Cardiac fibroblast (primary cell): ENCODE data around the gene NCCRP1.

Experiments used
- DNase-seq, 2 donors: peaks; one replicate each; pipeline versions ENCODE4 v3.0.0 to v3.0.0-alpha.2; 2010; ENCODE audit warnings: low read depth in 2 of 2
- H3K4me3 ChIP-seq, 2 donors: replicated peaks in 1 of 2; 1 replicate in 1 of 2; 2 replicates in 1 of 2; pipeline ENCODE4 v1.5.1; 2011; ENCODE audit warnings: low read depth in 2 of 2, low read length in 2 of 2, mild to moderate bottlenecking in 2 of 2, moderate library complexity in 1 of 2
- TF ChIP-seq, protein P1 (sequence below): IDR thresholded peaks from one replicate; pipeline ENCODE4 v1.5.1; 2011; ENCODE audit warnings: low read depth, mild to moderate bottlenecking, low read length, inconsistent platforms

The NCCRP1 gene

DNA sequence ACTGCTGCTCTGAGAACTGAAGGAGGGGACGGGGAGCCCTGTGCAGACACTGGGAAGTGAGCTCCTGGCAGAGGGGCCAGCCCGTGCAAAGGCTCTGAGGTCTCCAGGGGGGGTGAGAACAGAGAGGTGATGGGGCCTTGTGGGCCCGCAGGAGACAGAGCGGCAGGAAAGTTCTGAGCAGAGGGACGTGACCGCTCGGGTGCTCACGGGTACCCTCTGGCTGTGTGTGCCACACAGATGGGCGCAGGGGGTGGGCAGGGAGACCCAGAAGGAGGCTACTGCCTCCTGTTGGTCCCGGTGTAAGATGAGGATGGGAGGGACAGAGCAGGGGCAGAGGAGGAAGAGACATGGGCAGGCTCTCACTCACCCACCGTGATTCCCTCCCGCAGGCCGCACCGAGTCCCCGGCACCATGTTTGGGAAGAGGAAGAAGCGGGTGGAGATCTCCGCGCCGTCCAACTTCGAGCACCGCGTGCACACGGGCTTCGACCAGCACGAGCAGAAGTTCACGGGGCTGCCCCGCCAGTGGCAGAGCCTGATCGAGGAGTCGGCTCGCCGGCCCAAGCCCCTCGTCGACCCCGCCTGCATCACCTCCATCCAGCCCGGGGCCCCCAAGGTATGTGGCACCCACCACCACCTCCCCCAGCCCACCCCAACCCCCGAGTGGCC is 27.5 kb upstream of the NCCRP1 start:
- no peak for DNase-seq
- H3K4me3 ChIP-seq = no peak overlapping the region
- TF ChIP-seq, protein P1, sequence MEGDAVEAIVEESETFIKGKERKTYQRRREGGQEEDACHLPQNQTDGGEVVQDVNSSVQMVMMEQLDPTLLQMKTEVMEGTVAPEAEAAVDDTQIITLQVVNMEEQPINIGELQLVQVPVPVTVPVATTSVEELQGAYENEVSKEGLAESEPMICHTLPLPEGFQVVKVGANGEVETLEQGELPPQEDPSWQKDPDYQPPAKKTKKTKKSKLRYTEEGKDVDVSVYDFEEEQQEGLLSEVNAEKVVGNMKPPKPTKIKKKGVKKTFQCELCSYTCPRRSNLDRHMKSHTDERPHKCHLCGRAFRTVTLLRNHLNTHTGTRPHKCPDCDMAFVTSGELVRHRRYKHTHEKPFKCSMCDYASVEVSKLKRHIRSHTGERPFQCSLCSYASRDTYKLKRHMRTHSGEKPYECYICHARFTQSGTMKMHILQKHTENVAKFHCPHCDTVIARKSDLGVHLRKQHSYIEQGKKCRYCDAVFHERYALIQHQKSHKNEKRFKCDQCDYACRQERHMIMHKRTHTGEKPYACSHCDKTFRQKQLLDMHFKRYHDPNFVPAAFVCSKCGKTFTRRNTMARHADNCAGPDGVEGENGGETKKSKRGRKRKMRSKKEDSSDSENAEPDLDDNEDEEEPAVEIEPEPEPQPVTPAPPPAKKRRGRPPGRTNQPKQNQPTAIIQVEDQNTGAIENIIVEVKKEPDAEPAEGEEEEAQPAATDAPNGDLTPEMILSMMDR = no peak

DNA sequence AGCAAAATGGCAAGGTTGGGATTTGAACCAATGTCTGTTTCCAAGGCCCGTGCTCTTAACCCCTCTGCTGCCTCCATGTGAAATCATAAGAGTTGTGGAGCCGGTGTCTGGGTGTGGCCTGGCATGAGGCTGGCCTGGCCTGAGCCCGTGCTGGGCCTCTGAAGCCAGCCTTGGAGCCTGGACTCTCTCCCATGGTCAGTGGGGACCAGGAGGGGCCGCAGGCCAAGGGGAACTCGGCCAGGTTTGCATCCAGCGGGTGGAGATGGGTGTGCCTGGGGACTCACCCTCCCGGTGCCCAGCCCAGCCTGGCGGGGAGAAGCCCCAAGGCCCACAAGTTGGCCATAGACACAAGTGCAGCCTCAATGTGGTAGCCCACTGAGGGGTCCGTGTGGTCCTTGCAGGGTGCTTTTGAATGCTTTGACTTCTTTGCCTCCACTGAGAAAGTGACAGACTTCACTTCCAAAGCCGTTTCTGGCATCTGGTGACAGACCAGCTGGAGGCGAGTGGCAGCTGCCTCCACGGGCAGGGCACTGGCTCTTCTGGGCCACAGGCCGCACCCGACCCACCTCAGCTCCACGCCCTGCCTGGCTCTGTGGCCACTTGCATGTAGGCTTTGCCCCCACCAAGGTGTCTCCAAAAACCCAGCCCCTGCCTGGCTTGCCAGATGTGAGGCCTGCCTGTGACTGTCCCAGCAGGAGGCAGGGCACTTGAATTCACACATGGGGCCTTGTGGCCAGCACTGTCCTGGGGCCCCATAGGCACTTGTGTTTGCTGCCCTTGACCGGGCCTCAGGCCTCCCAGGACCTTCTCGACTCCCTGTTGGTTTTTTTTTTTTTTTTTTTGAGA is 26.2 kb upstream of the NCCRP1 start:
- H3K4me3 ChIP-seq = no peak overlapping the region
- DNase-seq = no peak
- TF ChIP-seq, protein P1 = no peak

DNA sequence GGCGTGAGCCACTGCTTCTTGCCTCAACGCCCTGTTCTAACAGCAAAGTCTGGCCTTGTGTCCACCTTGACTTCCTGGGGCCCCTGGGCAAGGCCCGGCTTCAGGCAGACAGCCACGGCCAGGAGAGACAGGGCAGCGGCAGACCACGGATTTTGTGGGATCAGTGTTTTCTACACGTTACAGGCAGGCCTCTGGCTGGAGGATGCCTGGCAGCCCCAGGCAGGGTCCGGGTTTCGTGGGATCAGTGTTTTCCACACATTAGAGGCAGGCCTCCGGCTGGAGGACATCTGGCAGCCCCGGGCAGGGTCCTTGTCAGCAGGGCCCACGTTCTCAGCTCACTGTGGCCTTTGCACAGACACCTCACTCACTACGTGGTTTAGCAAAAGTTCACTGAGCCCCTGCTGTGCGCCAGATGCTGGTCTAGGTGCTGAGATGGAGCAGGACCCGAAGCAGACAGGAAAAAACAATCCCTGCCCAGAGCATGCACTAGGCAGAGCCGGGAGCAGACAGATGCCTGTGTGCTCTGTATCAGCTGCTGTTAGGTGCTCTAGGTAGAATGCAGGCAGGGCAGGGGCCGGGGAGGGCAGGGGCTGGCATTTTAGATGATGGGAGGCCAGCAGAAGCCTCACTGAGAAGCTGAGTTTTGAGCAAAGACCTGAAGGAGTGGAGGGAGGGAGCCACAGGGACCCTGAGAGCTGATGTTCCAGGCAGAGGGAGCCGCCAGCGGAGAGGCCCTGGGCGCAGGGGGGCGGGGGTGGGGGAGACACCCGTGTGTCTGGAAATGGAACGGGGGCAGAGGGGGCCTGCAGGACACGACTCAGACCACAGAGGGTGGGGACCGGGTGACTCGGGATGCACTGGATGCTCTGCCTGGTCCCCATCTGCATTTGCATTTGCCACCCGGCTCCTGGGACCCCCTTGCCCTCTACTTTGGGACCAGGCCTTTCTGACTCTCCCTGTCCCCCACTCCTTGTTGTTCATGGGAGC is 25.0 kb upstream of the NCCRP1 start:
- TF ChIP-seq, protein P1 = no peak
- no peak for DNase-seq
- no peak overlapping the region for H3K4me3 ChIP-seq

DNA sequence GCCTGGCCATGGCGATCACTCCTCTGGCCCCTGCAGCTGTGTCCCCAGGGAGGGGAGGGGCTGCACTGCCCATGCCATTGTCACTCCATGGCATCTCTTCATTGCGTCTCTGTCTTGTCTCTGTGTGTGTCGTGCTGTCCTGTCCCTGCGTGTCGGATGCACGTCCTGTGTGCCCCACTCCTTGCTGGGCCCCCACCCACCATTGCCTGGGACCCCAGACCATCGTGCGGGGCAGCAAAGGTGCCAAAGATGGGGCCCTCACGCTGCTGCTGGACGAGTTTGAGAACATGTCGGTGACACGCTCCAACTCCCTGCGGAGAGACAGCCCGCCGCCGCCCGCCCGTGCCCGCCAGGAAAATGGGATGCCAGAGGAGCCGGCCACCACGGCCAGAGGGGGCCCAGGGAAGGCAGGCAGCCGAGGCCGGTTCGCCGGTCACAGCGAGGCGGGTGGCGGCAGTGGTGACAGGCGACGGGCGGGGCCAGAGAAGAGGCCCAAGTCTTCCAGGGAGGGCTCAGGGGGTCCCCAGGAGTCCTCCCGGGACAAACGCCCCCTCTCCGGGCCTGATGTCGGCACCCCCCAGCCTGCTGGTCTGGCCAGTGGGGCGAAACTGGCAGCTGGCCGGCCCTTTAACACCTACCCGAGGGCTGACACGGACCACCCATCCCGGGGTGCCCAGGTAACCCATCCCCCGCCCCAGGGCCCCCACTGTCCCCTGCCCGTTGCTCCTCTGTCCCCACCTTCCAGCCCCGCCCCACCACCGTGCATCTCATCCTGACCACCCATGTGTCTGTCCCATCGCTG is 23.9 kb upstream of the NCCRP1 start:
- DNase-seq = no peak
- TF ChIP-seq, protein P1 = no peak
- H3K4me3 ChIP-seq = no peak overlapping the region

DNA sequence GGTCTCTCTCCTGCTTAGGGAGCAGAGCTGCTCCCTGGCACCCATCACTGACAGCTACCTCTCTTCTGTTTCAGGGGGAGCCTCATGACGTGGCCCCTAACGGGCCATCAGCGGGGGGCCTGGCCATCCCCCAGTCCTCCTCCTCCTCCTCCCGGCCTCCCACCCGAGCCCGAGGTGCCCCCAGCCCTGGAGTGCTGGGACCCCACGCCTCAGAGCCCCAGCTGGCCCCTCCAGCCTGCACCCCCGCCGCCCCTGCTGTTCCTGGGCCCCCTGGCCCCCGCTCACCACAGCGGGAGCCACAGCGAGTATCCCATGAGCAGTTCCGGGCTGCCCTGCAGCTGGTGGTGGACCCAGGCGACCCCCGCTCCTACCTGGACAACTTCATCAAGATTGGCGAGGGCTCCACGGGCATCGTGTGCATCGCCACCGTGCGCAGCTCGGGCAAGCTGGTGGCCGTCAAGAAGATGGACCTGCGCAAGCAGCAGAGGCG is 23.2 kb upstream of the NCCRP1 start:
- TF ChIP-seq, protein P1 = no peak
- DNase-seq = no peak
- no peak overlapping the region for H3K4me3 ChIP-seq
